Colonic mucosa (tissue), 4 donors: Measurements from ENCODE around the gene PPM1N. TPM values are rescaled to one million over a fixed set of nuclear protein-coding genes. Genes with fewer than 3 reads are reported as not detected.
"Not testable (repeated sequence)": the region's sequence is repeated elsewhere in the genome, so short reads cannot be mapped to it uniquely, and the experiment has no call there.

Source experiments
- DNase-seq: peaks from one replicate; pipeline ENCODE4 v3.0.0-alpha.2; 2020
- H3K27ac ChIP-seq: fragments of 200-600 bp; one replicate; pipeline ENCODE4 v1.8.0; 2021
- H3K27me3 ChIP-seq: fragments of 200-600 bp; one replicate; pipeline ENCODE4 v1.8.0; 2021
- H3K36me3 ChIP-seq: fragments of 200-600 bp; one replicate; pipeline ENCODE4 v1.8.0; 2021
- H3K4me1 ChIP-seq: fragments of 200-600 bp; one replicate; pipeline ENCODE4 v1.8.0; 2021; ENCODE audit warnings: mild to moderate bottlenecking
- H3K4me3 ChIP-seq: fragments of 200-600 bp; one replicate; pipeline ENCODE4 v1.8.0; 2021
- H3K9ac ChIP-seq, 2 donors: one replicate each; pipeline ENCODE4 v1.7.0; 2013; ENCODE audit warnings: control low read depth in 2 of 2, low read depth in 2 of 2, low read length in 2 of 2
- H3K9me3 ChIP-seq: fragments of 200-600 bp; one replicate; pipeline ENCODE4 v1.8.0; 2021
- intact Hi-C: fragments of 100-400 bp; cut with DNase I; formaldehyde crosslinking; loops from one replicate; pipeline ENCODE4 v1.14.1; 2022
- total RNA-seq, 2 donors: library from RNA; stranded (reverse); fragmentation: NEBNext Ultra II Directional in 1 of 2; extraction: Animal tissue kit (Norgen Biotek cat#: 25700) in 1 of 2; gene quantifications; one replicate each; pipeline ENCODE4 v1.2.1, GENCODE V29; 2021
- TF ChIP-seq, protein P1 (sequence below): fragments of 200-600 bp; IDR thresholded peaks from one replicate; pipeline ENCODE4 v1.8.0; 2022; ENCODE audit warnings: antibody characterized with exemption, mild to moderate bottlenecking
- donor health status: healthy.
- donor health status: DM: no; HTN: no; CAD: no.
- donor health status: DM: no; HTN: no; CAD: no.

Gene PPM1N
- total RNA-seq, 2 donors from 2014 or later = 0.67 to 1.7 TPM

DNA sequence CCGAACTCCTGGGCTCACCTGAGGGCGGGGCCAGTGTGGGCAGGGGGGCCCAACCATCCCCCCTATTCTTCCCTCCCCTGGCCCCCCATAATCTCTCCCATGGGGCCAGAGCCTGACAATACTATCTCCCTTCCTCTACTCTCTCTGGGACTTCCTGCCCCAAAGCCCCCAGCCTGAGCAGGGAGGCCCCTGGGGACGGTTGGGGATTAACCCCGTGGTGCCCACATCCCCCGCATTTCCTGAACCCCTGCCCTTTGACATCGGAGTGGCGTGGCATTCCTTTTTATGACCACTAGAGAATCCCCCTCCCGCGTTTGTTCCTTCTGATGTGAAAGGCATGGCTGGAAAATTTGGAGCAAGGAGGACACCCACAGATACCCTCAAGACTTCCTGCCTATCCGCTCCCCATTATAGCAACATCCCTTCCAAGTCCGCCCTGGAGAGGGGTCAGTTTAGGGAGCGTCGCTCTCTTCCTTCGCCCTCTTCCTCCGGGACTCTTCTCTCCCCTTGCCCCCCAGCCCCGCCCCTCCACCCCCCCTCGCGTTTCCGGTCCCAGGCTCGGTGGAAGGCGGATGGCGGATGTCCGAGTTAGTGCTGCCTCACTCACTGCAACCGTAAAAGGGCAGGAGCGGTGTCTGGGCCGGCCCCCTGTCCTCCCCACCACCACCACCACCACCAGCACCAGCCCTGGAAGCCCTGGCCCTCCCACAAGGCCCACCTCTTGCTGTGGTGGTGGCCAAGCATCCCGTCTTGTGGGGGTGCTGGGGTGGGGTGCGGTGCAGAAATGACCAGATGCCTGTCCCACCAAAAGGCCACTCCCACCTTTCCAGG, 10.8 kb downstream of the PPM1N start:
- Histone ChIP-seq H3K4me3 (peak overlapping the region; percentile 99), H3K9ac (peak overlapping the region; percentile 90 to 98), H3K36me3 (no peaks in the 10 kb centered on the region), H3K27ac (peak overlapping the region; percentile 98), H3K9me3 (no peaks in the 10 kb centered on the region), H3K27me3 (no peaks in the 10 kb centered on the region), H3K4me1 (peaks cover 35% of the 10 kb centered on the region)
- TF ChIP-seq, protein P1, sequence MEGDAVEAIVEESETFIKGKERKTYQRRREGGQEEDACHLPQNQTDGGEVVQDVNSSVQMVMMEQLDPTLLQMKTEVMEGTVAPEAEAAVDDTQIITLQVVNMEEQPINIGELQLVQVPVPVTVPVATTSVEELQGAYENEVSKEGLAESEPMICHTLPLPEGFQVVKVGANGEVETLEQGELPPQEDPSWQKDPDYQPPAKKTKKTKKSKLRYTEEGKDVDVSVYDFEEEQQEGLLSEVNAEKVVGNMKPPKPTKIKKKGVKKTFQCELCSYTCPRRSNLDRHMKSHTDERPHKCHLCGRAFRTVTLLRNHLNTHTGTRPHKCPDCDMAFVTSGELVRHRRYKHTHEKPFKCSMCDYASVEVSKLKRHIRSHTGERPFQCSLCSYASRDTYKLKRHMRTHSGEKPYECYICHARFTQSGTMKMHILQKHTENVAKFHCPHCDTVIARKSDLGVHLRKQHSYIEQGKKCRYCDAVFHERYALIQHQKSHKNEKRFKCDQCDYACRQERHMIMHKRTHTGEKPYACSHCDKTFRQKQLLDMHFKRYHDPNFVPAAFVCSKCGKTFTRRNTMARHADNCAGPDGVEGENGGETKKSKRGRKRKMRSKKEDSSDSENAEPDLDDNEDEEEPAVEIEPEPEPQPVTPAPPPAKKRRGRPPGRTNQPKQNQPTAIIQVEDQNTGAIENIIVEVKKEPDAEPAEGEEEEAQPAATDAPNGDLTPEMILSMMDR = no peak
- DNase-seq = peak; percentile 83
- intact Hi-C loops = no loop called here

DNA sequence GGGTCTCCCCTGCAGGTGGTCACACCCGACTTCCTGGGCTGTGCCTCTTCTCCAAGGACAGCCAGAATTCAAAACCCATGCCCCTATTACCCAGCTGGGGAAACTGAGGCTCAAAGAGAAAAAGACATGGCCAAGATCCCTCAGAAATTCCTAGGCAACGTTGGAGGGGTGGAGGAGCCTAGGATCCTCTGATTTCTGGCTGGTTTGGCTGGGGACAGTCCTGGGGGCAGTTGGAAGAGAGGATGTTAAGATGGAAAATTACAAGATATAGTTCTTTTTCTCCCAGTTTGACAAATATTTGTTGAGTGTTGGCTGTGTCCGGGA, 11.4 kb downstream of the PPM1N start:
- intact Hi-C loops = no loop called here
- Histone ChIP-seq H3K27ac (peak overlapping the region; percentile 98), H3K27me3 (no peaks in the 10 kb centered on the region), H3K36me3 (no peaks in the 10 kb centered on the region), H3K9me3 (no peaks in the 10 kb centered on the region), H3K9ac (peak overlapping the region; percentile 79 to 98), H3K4me1 (peaks cover 41% of the 10 kb centered on the region), H3K4me3 (peak overlapping the region; percentile 99)
- TF ChIP-seq, protein P1 = no peak
- DNase-seq = no peak

DNA sequence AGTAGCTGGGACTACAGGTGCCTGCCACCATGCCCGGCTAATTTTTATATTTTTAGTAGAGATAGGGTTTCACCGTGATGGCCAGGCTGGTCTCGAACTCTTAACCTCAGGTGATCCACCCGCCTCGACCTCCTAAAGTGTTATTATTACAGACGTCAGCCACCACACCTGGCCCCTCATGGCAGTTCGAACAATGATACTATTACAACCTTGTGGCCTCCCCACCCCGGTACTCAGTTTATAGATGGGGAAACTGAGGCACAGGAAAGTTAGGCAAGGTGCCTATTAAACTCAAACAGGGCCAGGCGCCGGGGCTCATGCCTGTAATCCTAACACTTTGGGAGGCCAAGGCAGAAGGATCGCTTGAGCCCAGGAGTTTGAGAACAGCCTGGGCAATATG, 12.1 kb downstream of the PPM1N start:
- H3K27me3 ChIP-seq, H3K27ac ChIP-seq, H3K9me3 ChIP-seq, DNase-seq, H3K36me3 ChIP-seq, intact Hi-C loops: not testable (repeated sequence)
- H3K4me3 ChIP-seq = peak overlapping the region; percentile 99
- peaks cover 48% of the 10 kb centered on the region for H3K4me1 ChIP-seq
- peak overlapping the region in 1 of 2 donors; percentile 28 for H3K9ac ChIP-seq

DNA sequence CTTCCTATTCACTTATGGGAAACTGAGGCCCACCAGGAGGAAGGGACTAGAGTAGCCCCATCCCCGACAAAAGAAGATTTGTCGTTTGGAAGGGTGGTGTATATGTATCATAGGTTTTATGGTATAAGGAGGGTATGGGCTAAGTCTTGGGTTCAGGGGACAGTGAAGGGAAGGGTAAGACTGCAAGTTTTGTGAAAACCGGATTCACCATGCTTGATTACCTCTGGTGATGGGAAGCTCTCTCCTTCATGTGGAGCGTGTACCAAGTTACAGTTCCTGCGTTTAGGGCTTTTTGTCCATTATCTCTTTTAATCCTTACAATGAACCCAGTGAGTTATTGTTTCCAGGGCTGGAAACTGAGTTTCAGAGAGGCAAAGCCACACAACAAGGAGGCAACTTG, 12.8 kb downstream of the PPM1N start:
- Histone ChIP-seq H3K27ac (peak overlapping the region; percentile 85), H3K9me3 (no peaks in the 10 kb centered on the region), H3K9ac (peak overlapping the region in 1 of 2 donors; percentile 28), H3K27me3 (no peaks in the 10 kb centered on the region), H3K4me3 (no peak overlapping the region), H3K36me3 (no peaks in the 10 kb centered on the region), H3K4me1 (peaks cover 55% of the 10 kb centered on the region)
- TF ChIP-seq, protein P1 = no peak
- DNase-seq = no peak
- intact Hi-C loops = no loop called here

DNA sequence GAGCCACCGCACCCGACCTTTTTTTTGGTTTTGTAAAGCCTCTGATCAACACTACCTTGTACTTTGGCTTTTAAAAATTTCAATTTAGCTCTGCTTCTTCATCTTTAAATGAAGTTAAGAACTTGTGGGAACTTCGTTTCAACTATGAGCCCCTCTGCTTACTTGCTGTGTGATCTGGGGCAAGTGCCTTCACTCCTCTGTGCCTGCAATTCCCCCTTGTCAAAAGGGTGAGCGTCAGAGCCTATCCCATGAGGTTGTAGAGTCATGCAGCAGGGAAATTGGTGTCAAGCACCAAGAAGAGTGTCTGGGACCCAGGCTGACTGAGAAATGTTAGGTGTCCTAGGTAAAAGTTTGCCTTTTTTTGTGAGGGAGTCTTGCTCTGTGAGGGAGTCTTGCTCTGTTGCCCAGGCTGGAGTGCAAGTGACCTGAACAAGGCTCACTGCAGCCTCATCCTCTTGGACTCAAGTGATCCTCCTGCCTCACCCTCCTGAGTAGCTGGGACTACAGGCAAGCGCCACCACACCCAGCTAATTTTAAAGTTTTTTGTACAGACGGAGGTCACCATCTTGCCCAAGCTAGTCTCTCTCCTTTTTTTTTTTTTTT, 14.7 kb downstream of the PPM1N start:
- TF ChIP-seq, protein P1 = no peak
- Histone ChIP-seq H3K36me3 (peaks cover 5% of the 10 kb centered on the region), H3K27ac (peak overlapping the region; percentile 85), H3K4me1 (peaks cover 58% of the 10 kb centered on the region), H3K27me3 (no peaks in the 10 kb centered on the region), H3K4me3 (no peak overlapping the region), H3K9ac (peak overlapping the region in 1 of 2 donors; percentile 27), H3K9me3 (no peaks in the 10 kb centered on the region)
- intact Hi-C loops = no loop called here
- DNase-seq = no peak
